A549 (cell line): ENCODE results near the gene LRRC37A3. TPM values are rescaled to one million over a fixed set of nuclear protein-coding genes. Genes with fewer than 3 reads are reported as not detected.

Source experiments
- ATAC-seq, 2 experiments: fragments of 200-7000 bp in 1 of 2; fragments of >200 bp in 1 of 2; cut with Nextera tagmentation in 1 of 2; cut with Tn5 transposase in 1 of 2; 3 replicates each; pipeline versions ENCODE4 v1.8.0 to v1.9.1; 2018 to 2020; ENCODE audit warnings: mild to moderate bottlenecking in 1 of 2, moderate library complexity in 1 of 2
- CTCF ChIA-PET: fragments of 300-600 bp; sonication (Branson Sonifier 250); formaldehyde crosslinking; extraction: SDS; loops from one replicate; lab custom pipeline; 2021; ENCODE audit warnings: antibody characterized with exemption, inconsistent platforms; lab: Yijun Ruan, JAX
- POLR2A ChIA-PET: fragments of 350-600 bp; formaldehyde crosslinking; extraction: SDS; loops from one replicate; lab custom pipeline; 2021; ENCODE audit warnings: antibody characterized with exemption, inconsistent platforms; lab: Yijun Ruan, JAX
- DNase-seq, 2 experiments: peaks; one replicate each; pipeline versions ENCODE4 v3.0.0 to v3.0.0-alpha.2; 2011 to 2016; ENCODE audit warnings: low read depth in 1 of 2, low spot score in 1 of 2
- FAIRE-seq: peaks from 2 replicates; lab custom pipeline; 2011; peaks lifted over from hg19 to GRCh38; lab: Jason Lieb, UNC
- H3K27ac ChIP-seq, 2 experiments: fragments of >200 bp; sonication (Bioruptor Twin); formaldehyde crosslinking; 3 replicates each; pipeline ENCODE4 v1.5.1; 2016 to 2017
- H3K4me1 ChIP-seq: fragments of >200 bp; sonication (Bioruptor Twin); formaldehyde crosslinking; 3 replicates; pipeline ENCODE4 v1.6.1; 2016
- H3K4me2 ChIP-seq: fragments of >200 bp; sonication (Bioruptor Twin); formaldehyde crosslinking; 3 replicates; pipeline ENCODE4 v1.6.1; 2016
- H3K4me3 ChIP-seq: fragments of >200 bp; sonication (Bioruptor Twin); formaldehyde crosslinking; 3 replicates; pipeline ENCODE4 v1.5.1; 2016
- H3K9me3 ChIP-seq: fragments of >200 bp; sonication (Bioruptor Twin); formaldehyde crosslinking; 3 replicates; pipeline ENCODE4 v1.6.1; 2016
- BHLHE40 ChIP-seq: IDR thresholded peaks from 2 replicates; pipeline ENCODE4 v1.6.1; 2012; ENCODE audit warnings: low read depth, low read length, inconsistent platforms
- CEBPB ChIP-seq, 2 experiments: fragments of >200 bp in 1 of 2; sonication (Bioruptor Twin) in 1 of 2; formaldehyde crosslinking in 1 of 2; IDR thresholded peaks; 2 replicates each; pipeline ENCODE4 v1.6.1; 2012 to 2016
- EHMT2 ChIP-seq: fragments of 200-600 bp; sonication (generic); IDR thresholded peaks from 2 replicates; pipeline ENCODE4 v1.6.1; 2016; ENCODE audit warnings: antibody characterized with exemption, low read depth, mild to moderate bottlenecking, moderate library complexity
- ESRRA ChIP-seq: fragments of 150-350 bp; IDR thresholded peaks from 2 replicates; pipeline ENCODE4 v1.6.1; 2014; ENCODE audit warnings: mild to moderate bottlenecking, low read length, borderline replicate concordance
- FOSB ChIP-seq: fragments of 250-450 bp; sonication (Bioruptor Pico); IDR thresholded peaks from 2 replicates; pipeline ENCODE4 v1.5.0; 2020; ENCODE audit warnings: mild to moderate bottlenecking, moderate library complexity
- FOSL2 ChIP-seq, 2 experiments: fragments of 450-650 bp in 1 of 2; fragments of >200 bp in 1 of 2; sonication (Bioruptor Twin) in 1 of 2; formaldehyde crosslinking; IDR thresholded peaks; 2 replicates each; pipeline versions ENCODE4 v1.5.0 to v1.6.1; 2016 to 2020; ENCODE audit warnings: mild to moderate bottlenecking in 1 of 2, moderate library complexity in 1 of 2
- HOXA7 ChIP-seq: fragments of 250-450 bp; sonication (Bioruptor Pico); IDR thresholded peaks from 2 replicates; pipeline ENCODE4 v1.5.0; 2020; ENCODE audit warnings: mild to moderate bottlenecking, moderate library complexity
- HOXB13 ChIP-seq: fragments of 250-450 bp; sonication (Bioruptor Pico); IDR thresholded peaks from 2 replicates; pipeline ENCODE4 v1.5.0; 2020; ENCODE audit warnings: low read depth, mild to moderate bottlenecking, moderate library complexity
- HOXB5 ChIP-seq: fragments of 250-450 bp; sonication (Bioruptor Pico); IDR thresholded peaks from 2 replicates; pipeline ENCODE4 v1.5.0; 2020; ENCODE audit warnings: mild to moderate bottlenecking, moderate library complexity
- KDM1A ChIP-seq: fragments of 200-600 bp; sonication (generic); IDR thresholded peaks from 2 replicates; pipeline ENCODE4 v1.6.1; 2016; ENCODE audit warnings: low read depth, mild to moderate bottlenecking
- MAFK ChIP-seq: fragments of 450-650 bp; IDR thresholded peaks from 2 replicates; pipeline ENCODE4 v1.6.1; 2014; ENCODE audit not compliant: partially characterized antibody
- NFE2L2 ChIP-seq: fragments of 150-350 bp; conservative IDR thresholded peaks from 2 replicates; pipeline ENCODE4 v1.6.1; 2014; ENCODE audit warnings: low read length
- NR3C1 ChIP-seq: fragments of >200 bp; sonication (Bioruptor Twin); formaldehyde crosslinking; IDR thresholded peaks from 3 replicates; pipeline ENCODE4 v1.6.1; 2017
- PHF8 ChIP-seq: fragments of 200-600 bp; sonication (generic); IDR thresholded peaks from 2 replicates; pipeline ENCODE4 v1.6.1; 2016; ENCODE audit warnings: low read depth, mild to moderate bottlenecking, antibody characterized with exemption, moderate library complexity, borderline replicate concordance
- RCOR1 ChIP-seq: fragments of 150-350 bp; IDR thresholded peaks from 2 replicates; pipeline ENCODE4 v1.6.1; 2014; ENCODE audit warnings: antibody characterized with exemption, low read length, low read depth
- RFX5 ChIP-seq: fragments of 450-650 bp; IDR thresholded peaks from 2 replicates; pipeline ENCODE4 v1.7.1; 2014; ENCODE audit warnings: antibody characterized with exemption, mild to moderate bottlenecking, moderate library complexity
- SREBF2 ChIP-seq: fragments of 450-650 bp; IDR thresholded peaks from 2 replicates; pipeline ENCODE4 v1.6.1; 2014; ENCODE audit warnings: mild to moderate bottlenecking, moderate library complexity
- ZC3H11A ChIP-seq: fragments of 450-650 bp; IDR thresholded peaks from 2 replicates; pipeline ENCODE4 v1.6.1; 2014; ENCODE audit warnings: antibody characterized with exemption, mild to moderate bottlenecking
- ZFP36 ChIP-seq: fragments of 450-650 bp; IDR thresholded peaks from 2 replicates; pipeline ENCODE4 v1.6.1; 2014; ENCODE audit warnings: borderline replicate concordance; ENCODE audit not compliant: partially characterized antibody
- whole genome bisulfite sequencing: methylation state at CpG from one replicate; pipeline ENCODE4 v1.1.6; 2017; ENCODE audit errors: missing lambda C conversion rate; 5-methylcytosine and 5-hydroxymethylcytosine counted together
- polyA plus RNA-seq, 4 experiments: library from polyadenylated mRNA; depleted of rRNA in 3 of 4; stranded (reverse); fragments of >200 nt; fragmentation: RNase III in 1 of 4; extraction: RNeasy Plus Mini Kit Qiagen cat#74134 plus additional on column Dnase treatment in 1 of 4; gene quantifications; 2 replicates in 3 of 4; 3 replicates in 1 of 4; pipeline ENCODE4 v1.2.3, GENCODE V29; 2011 to 2017
- TF ChIP-seq, protein P1 (sequence below): fragments of 250-450 bp; sonication (Bioruptor Pico); IDR thresholded peaks from 2 replicates; pipeline ENCODE4 v1.5.0; 2021; ENCODE audit warnings: mild to moderate bottlenecking, moderate library complexity, borderline replicate concordance
- TF ChIP-seq, protein P2 (sequence below): fragments of 200-600 bp; sonication (generic); IDR thresholded peaks from 2 replicates; pipeline ENCODE4 v1.6.1; 2016; ENCODE audit warnings: antibody characterized with exemption, mild to moderate bottlenecking, moderate library complexity
- TF ChIP-seq, protein P3 (sequence below): fragments of 250-450 bp; sonication (Bioruptor Pico); IDR thresholded peaks from 2 replicates; pipeline ENCODE4 v1.5.0; 2020; ENCODE audit warnings: low read depth, mild to moderate bottlenecking, moderate library complexity
- TF ChIP-seq, protein P4 (sequence below): fragments of >200 bp; sonication (Bioruptor Twin); formaldehyde crosslinking; IDR thresholded peaks from 3 replicates; pipeline ENCODE4 v1.5.1; 2016
- TF ChIP-seq, protein P5 (sequence below): fragments of 150-350 bp; IDR thresholded peaks from 2 replicates; pipeline ENCODE4 v1.6.1; 2014; ENCODE audit warnings: low read depth, mild to moderate bottlenecking, low read length
- TF ChIP-seq, protein P6 (sequence below): IDR thresholded peaks from 2 replicates; pipeline ENCODE4 v1.6.1; 2012

LRRC37A3 gene
- polyA plus RNA-seq, 2 of the 4 experiments (the other 2 are of a cell fraction): 2.7 to 4.9 TPM

DNA sequence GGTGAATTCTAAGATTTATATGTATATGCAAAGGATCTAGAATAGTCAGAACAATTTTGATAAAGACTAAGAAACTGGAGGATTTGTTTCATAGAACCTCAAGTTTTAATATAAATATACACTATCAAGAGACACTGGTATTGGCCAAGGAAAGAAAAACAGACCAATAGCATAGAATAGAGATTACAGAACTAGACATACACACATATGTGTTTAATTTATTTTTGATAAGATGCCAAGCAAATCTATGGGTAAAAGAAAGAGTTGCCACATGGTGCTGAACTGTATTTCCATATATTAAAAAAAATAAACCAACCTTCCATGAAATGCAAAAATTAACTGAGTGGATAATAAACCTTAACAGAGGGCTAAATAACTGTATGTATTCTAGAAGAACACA lies 27.9 kb upstream of the LRRC37A3 start:
- ATAC-seq (no peak), FAIRE-seq (no peak), DNase-seq (no peak)
- Histone ChIP-seq H3K4me3 (no peak overlapping the region), H3K27ac (no peak overlapping the region), H3K9me3 (no peaks in the 10 kb centered on the region), H3K4me1 (no peaks in the 10 kb centered on the region), H3K4me2 (no peak overlapping the region)
- ChIA-PET CTCF (interaction anchor here (0.6 to 1.2 kb wide), 3 partner anchors 9 to 1437 kb away, joined by 3 to 4 read pairs (median 4); no protein-coding TSS in a partner anchor), POLR2A (no interaction called here)
- TF ChIP-seq SREBF2 (no peak), CEBPB (IDR thresholded peaks at IDR 0.05) (no peak), NR3C1 (no peak), FOSL2 (IDR thresholded peaks at IDR 0.05) (no peak), FOSL2 (CRISPR knock-in tag; IDR thresholded peaks at IDR 0.05) (no peak), NFE2L2 (no peak), ZFP36 (no peak), HOXB13 (CRISPR knock-in tag) (no peak), BHLHE40 (no peak), RCOR1 (no peak), EHMT2 (no peak), ZC3H11A (no peak), KDM1A (no peak), RFX5 (no peak), PHF8 (no peak), MAFK (no peak), ESRRA (no peak)
- TF ChIP-seq, protein P1, sequence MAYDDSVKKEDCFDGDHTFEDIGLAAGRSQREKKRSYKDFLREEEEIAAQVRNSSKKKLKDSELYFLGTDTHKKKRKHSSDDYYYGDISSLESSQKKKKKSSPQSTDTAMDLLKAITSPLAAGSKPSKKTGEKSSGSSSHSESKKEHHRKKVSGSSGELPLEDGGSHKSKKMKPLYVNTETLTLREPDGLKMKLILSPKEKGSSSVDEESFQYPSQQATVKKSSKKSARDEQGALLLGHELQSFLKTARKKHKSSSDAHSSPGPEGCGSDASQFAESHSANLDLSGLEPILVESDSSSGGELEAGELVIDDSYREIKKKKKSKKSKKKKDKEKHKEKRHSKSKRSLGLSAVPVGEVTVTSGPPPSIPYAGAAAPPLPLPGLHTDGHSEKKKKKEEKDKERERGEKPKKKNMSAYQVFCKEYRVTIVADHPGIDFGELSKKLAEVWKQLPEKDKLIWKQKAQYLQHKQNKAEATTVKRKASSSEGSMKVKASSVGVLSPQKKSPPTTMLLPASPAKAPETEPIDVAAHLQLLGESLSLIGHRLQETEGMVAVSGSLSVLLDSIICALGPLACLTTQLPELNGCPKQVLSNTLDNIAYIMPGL: no peak
- TF ChIP-seq, protein P2, sequence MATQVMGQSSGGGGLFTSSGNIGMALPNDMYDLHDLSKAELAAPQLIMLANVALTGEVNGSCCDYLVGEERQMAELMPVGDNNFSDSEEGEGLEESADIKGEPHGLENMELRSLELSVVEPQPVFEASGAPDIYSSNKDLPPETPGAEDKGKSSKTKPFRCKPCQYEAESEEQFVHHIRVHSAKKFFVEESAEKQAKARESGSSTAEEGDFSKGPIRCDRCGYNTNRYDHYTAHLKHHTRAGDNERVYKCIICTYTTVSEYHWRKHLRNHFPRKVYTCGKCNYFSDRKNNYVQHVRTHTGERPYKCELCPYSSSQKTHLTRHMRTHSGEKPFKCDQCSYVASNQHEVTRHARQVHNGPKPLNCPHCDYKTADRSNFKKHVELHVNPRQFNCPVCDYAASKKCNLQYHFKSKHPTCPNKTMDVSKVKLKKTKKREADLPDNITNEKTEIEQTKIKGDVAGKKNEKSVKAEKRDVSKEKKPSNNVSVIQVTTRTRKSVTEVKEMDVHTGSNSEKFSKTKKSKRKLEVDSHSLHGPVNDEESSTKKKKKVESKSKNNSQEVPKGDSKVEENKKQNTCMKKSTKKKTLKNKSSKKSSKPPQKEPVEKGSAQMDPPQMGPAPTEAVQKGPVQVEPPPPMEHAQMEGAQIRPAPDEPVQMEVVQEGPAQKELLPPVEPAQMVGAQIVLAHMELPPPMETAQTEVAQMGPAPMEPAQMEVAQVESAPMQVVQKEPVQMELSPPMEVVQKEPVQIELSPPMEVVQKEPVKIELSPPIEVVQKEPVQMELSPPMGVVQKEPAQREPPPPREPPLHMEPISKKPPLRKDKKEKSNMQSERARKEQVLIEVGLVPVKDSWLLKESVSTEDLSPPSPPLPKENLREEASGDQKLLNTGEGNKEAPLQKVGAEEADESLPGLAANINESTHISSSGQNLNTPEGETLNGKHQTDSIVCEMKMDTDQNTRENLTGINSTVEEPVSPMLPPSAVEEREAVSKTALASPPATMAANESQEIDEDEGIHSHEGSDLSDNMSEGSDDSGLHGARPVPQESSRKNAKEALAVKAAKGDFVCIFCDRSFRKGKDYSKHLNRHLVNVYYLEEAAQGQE: no peak
- TF ChIP-seq, protein P3, sequence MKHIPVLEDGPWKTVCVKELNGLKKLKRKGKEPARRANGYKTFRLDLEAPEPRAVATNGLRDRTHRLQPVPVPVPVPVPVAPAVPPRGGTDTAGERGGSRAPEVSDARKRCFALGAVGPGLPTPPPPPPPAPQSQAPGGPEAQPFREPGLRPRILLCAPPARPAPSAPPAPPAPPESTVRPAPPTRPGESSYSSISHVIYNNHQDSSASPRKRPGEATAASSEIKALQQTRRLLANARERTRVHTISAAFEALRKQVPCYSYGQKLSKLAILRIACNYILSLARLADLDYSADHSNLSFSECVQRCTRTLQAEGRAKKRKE (CRISPR knock-in tag): no peak

DNA sequence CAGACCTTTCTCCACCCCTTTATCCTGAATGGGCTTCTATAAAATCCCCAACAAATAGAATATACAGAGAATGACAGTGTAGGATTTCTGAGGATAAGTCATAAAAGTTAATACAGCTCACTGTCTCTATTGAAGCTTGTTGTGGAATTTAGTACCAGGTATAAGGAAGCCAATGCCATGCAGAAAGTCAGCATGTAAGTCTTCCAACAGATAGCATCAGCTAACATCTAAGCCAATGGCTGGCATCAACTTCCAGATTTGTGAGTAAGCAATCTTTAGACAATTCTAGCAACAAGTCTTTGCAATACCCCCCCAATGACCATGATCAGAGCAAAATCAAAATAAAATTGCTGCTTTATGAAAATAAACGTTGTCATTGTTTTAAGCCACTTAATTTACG lies 22.5 kb upstream of the LRRC37A3 start:
- Histone ChIP-seq H3K4me2 (no peak overlapping the region), H3K9me3 (no peaks in the 10 kb centered on the region), H3K27ac (no peak overlapping the region), H3K4me1 (peaks cover 13% of the 10 kb centered on the region), H3K4me3 (no peak overlapping the region)
- DNase-seq: no peak
- POLR2A ChIA-PET: interaction anchor here (1.4 kb wide), 1 partner anchor 34 kb away, joined by 3 read pairs; no protein-coding TSS in a partner anchor
- FAIRE-seq: no peak
- no peak for ATAC-seq
- WGBS: 89% methylated on average over 2 of the region's 2 CpGs
- TF ChIP-seq FOSB (CRISPR knock-in tag) (no peak), HOXA7 (CRISPR knock-in tag) (no peak), HOXB13 (CRISPR knock-in tag) (no peak), RFX5 (no peak), EHMT2 (no peak), HOXB5 (no peak)
- TF ChIP-seq, protein P4, sequence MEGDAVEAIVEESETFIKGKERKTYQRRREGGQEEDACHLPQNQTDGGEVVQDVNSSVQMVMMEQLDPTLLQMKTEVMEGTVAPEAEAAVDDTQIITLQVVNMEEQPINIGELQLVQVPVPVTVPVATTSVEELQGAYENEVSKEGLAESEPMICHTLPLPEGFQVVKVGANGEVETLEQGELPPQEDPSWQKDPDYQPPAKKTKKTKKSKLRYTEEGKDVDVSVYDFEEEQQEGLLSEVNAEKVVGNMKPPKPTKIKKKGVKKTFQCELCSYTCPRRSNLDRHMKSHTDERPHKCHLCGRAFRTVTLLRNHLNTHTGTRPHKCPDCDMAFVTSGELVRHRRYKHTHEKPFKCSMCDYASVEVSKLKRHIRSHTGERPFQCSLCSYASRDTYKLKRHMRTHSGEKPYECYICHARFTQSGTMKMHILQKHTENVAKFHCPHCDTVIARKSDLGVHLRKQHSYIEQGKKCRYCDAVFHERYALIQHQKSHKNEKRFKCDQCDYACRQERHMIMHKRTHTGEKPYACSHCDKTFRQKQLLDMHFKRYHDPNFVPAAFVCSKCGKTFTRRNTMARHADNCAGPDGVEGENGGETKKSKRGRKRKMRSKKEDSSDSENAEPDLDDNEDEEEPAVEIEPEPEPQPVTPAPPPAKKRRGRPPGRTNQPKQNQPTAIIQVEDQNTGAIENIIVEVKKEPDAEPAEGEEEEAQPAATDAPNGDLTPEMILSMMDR: no peak
- TF ChIP-seq, protein P5, sequence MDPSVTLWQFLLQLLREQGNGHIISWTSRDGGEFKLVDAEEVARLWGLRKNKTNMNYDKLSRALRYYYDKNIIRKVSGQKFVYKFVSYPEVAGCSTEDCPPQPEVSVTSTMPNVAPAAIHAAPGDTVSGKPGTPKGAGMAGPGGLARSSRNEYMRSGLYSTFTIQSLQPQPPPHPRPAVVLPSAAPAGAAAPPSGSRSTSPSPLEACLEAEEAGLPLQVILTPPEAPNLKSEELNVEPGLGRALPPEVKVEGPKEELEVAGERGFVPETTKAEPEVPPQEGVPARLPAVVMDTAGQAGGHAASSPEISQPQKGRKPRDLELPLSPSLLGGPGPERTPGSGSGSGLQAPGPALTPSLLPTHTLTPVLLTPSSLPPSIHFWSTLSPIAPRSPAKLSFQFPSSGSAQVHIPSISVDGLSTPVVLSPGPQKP: no peak
- TF ChIP-seq, protein P6, sequence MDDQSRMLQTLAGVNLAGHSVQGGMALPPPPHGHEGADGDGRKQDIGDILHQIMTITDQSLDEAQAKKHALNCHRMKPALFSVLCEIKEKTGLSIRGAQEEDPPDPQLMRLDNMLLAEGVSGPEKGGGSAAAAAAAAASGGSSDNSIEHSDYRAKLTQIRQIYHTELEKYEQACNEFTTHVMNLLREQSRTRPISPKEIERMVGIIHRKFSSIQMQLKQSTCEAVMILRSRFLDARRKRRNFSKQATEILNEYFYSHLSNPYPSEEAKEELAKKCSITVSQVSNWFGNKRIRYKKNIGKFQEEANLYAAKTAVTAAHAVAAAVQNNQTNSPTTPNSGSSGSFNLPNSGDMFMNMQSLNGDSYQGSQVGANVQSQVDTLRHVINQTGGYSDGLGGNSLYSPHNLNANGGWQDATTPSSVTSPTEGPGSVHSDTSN: no peak
- CTCF ChIA-PET: interaction anchor here (0.7 to 10.9 kb wide), 9 partner anchors 9 to 291 kb away, joined by 3 to 125 read pairs (median 5); partner anchors contain the start of gene LRRC37A3
